GM23248 (cell line): Measurements from ENCODE around the gene HPD. TPM values are rescaled to one million over a fixed set of nuclear protein-coding genes. Genes with fewer than 3 reads are reported as not detected.
"Not testable (repeated sequence)": the region's sequence is repeated elsewhere in the genome, so short reads cannot be mapped to it uniquely, and the experiment has no call there.

Experiments
- DNase-seq: peaks from one replicate; pipeline ENCODE4 v3.0.0-alpha.2; 2015
- H2AFZ ChIP-seq: fragments of 200-600 bp; sonication (generic); 2 replicates; pipeline ENCODE4 v1.6.1; 2016; ENCODE audit warnings: antibody characterized with exemption
- H3F3A ChIP-seq: fragments of 200-600 bp; sonication (generic); 2 replicates; pipeline ENCODE4 v1.6.1; 2016; ENCODE audit warnings: mild to moderate bottlenecking, antibody characterized with exemption, mixed run types; ENCODE audit not compliant: insufficient read depth
- H3K27ac ChIP-seq: fragments of 200-600 bp; sonication (generic); 2 replicates; pipeline ENCODE4 v1.5.1; 2016; ENCODE audit warnings: mild to moderate bottlenecking
- H3K27me3 ChIP-seq: fragments of 200-600 bp; sonication (generic); replicated peaks from 2 replicates; pipeline ENCODE4 v1.6.1; 2016; ENCODE audit warnings: mild to moderate bottlenecking; ENCODE audit not compliant: insufficient read depth
- H3K36me3 ChIP-seq: fragments of 200-600 bp; sonication (generic); 2 replicates; pipeline ENCODE4 v1.6.1; 2016; ENCODE audit warnings: low read depth, mild to moderate bottlenecking
- H3K4me1 ChIP-seq: fragments of 200-600 bp; sonication (generic); 2 replicates; pipeline ENCODE4 v1.6.1; 2016; ENCODE audit warnings: mild to moderate bottlenecking; ENCODE audit not compliant: insufficient read depth
- H3K4me2 ChIP-seq: fragments of 200-600 bp; sonication (generic); one replicate; pipeline ENCODE4 v1.6.1; 2016; ENCODE audit warnings: mild to moderate bottlenecking; ENCODE audit not compliant: unreplicated experiment
- H3K4me3 ChIP-seq: fragments of 200-600 bp; sonication (generic); 2 replicates; pipeline ENCODE4 v1.5.1; 2016; ENCODE audit warnings: mild to moderate bottlenecking
- H3K79me2 ChIP-seq: fragments of 200-600 bp; sonication (generic); 2 replicates; pipeline ENCODE4 v1.6.1; 2016; ENCODE audit warnings: mild to moderate bottlenecking; ENCODE audit not compliant: insufficient read depth
- H3K9ac ChIP-seq: fragments of 200-600 bp; sonication (generic); 2 replicates; pipeline ENCODE4 v1.6.1; 2016; ENCODE audit warnings: mild to moderate bottlenecking
- H3K9me2 ChIP-seq: fragments of 200-600 bp; sonication (generic); 2 replicates; pipeline ENCODE4 v1.6.1; 2016; ENCODE audit warnings: mixed run types, mild to moderate bottlenecking, moderate library complexity; ENCODE audit not compliant: insufficient read depth
- H3K9me3 ChIP-seq: fragments of 200-600 bp; sonication (generic); one replicate; pipeline ENCODE4 v1.6.1; 2017; ENCODE audit warnings: low read depth
- H4K20me1 ChIP-seq: fragments of 200-600 bp; sonication (generic); 2 replicates; pipeline ENCODE4 v1.6.0; 2016; ENCODE audit not compliant: insufficient read depth
- EZH2 ChIP-seq: fragments of 200-600 bp; sonication (generic); IDR thresholded peaks from 2 replicates; pipeline ENCODE4 v1.6.1; 2018; ENCODE audit warnings: antibody characterized with exemption, mild to moderate bottlenecking; ENCODE audit not compliant: insufficient read depth, poor library complexity, severe bottlenecking
- EZH2phosphoT487 ChIP-seq: fragments of 200-600 bp; sonication (generic); IDR thresholded peaks from 2 replicates; pipeline ENCODE4 v1.6.1; 2018; ENCODE audit warnings: antibody characterized with exemption, moderate library complexity, mild to moderate bottlenecking, low read depth; ENCODE audit not compliant: insufficient read depth
- WGBS, 2 experiments: methylation state at CpG; one replicate each; pipeline ENCODE4 v1.1.6; 2015 to 2017; ENCODE audit warnings: low lambda C conversion rate in 2 of 2, low coverage in 1 of 2; ENCODE audit errors: missing lambda C conversion rate in 2 of 2; 5-methylcytosine and 5-hydroxymethylcytosine counted together
- in situ Hi-C: fragments of 300-500 bp; cut with MboI; formaldehyde crosslinking; loops from 2 replicates; pipeline ENCODE4 v1.15.0; 2020
- polyA plus RNA-seq: library from polyadenylated mRNA; unstranded; fragments of >200 nt; fragmentation: Nextera tagmentation; extraction: Ambion mirVana; gene quantifications from 2 replicates; pipeline ENCODE4 v1.2.1, GENCODE V29; 2016
- total RNA-seq: library from RNA; depleted of rRNA; stranded (reverse); fragments of >200 nt; shearing (Covaris generic); gene quantifications from 2 replicates; pipeline ENCODE4 v1.2.3, GENCODE V29; 2014

HPD gene
- total and polyA plus RNA-seq, 2 experiments from 2014 or later = not detected

DNA sequence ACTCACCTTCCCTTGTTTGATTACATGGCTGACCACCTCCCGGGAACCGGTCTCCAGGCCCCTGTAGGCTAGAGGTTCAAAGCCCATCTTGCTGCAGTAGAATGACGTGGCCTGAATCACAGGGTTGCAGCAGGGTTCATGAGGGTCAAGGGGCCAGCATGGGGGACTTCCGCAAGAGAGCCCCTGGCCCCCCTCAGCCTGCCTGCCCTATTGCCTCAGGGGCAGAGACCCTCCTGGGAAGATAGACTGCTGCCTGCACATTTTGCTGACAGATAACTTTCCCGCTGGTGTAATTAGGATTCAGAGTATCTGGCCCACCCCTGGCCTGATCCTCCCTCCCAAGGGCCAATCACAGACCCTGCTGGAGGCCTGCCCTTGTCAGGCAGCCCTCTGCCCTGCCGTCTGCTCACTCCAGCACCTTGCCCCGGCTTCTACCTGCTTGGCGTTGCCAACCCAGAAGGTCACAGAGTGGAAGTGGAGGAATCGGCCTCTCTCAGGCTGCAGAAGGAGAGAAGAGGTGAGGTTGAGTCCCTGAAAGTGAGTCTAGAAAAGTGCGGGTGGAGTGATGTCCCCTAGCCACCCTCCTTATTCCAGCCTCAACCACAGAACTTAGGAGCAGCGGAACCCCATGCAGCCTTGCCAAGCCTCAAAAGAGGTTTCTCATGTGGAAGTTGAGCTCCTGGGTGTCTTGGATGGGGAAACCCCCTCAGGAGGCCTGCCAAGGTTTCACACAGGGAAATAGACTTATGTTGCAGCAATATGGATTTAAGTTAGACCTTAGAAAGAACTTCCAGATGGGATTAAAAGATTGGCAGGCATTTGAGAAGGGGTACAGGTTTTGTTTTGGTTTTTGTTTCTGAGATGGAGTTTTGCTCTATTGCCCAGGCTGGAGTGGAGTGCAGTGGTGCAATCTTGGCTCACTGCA is 1.1 kb downstream of the HPD start:
- no peak overlapping the region for H3K9ac ChIP-seq
- H3K27me3 ChIP-seq = no peaks in the 10 kb centered on the region
- H3K4me2 ChIP-seq = no peak overlapping the region
- H2AFZ ChIP-seq = no peak overlapping the region
- in situ Hi-C loops = no loop called here
- no peak for TF ChIP-seq EZH2phosphoT487
- no peak for TF ChIP-seq EZH2
- no peak for DNase-seq
- H3K4me3 ChIP-seq = no peak overlapping the region
- no peak overlapping the region for H3K27ac ChIP-seq
- no peaks in the 10 kb centered on the region for H3K9me2 ChIP-seq
- H3K36me3 ChIP-seq = no peaks in the 10 kb centered on the region
- H3K9me3 ChIP-seq = no peaks in the 10 kb centered on the region
- H3F3A ChIP-seq = peaks cover 8% of the 10 kb centered on the region; the same call in 1 of the 2 replicates
- no peaks in the 10 kb centered on the region for H3K79me2 ChIP-seq
- peaks cover 22% of the 10 kb centered on the region for H3K4me1 ChIP-seq
- no peaks in the 10 kb centered on the region for H4K20me1 ChIP-seq
- WGBS, 2 experiments = 74 to 78% methylated on average over 11 of the region's 11 CpGs

DNA sequence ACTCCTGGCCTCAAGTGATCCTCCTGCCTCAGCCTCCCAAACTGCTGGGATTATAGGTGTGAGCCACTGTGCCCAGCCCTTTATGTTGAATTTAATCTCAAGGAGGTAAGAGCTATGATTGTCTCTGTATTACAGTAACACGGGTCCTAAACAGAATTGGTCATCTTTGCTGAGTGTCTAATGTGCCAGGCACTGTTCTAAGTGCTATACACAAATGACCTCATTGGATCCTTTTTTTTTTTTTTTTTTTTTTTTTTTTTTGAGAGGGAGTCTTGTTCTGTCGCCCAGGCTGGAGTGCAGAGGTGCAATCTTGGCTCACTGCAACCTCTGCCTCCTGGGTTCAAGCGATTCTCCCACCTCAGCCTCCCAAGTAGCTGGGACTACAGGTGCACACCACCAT is 6.3 kb downstream of the HPD start:
- H3F3A ChIP-seq, H3K36me3 ChIP-seq, H3K9me2 ChIP-seq, H3K4me1 ChIP-seq, in situ Hi-C loops, H3K4me2 ChIP-seq, H3K27me3 ChIP-seq, H4K20me1 ChIP-seq, H3K9ac ChIP-seq, H3K79me2 ChIP-seq, H3K4me3 ChIP-seq, H3K9me3 ChIP-seq, H2AFZ ChIP-seq, H3K27ac ChIP-seq, DNase-seq: not testable (repeated sequence)
- 82 to 95% methylated on average over 2 to 3 of the region's 3 CpGs for WGBS, 2 experiments

DNA sequence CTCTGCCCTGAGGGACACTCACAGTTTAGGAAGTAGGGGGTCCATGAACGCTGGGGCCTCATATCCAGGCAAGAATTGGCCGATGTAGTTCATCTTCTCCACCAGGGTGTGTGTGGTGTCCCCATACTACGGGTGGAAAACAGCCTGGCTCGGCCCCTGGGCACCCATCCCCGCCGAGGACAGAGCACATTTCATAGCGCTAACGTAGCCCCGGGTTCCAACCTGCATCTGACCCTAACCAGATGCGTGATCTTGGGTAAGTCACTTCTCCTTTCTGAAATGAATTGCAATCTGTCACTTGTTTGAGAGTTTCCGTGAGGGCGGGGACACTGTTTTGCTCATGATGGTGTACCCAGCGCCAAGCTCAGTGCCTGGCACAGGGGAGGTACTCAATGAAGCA is 9.0 kb downstream of the HPD start:
- 88 to 92% methylated on average over 13 of the region's 13 CpGs for WGBS, 2 experiments
- Histone ChIP-seq H3K4me3 (no peak overlapping the region), H3K27me3 (no peaks in the 10 kb centered on the region), H3F3A (no peaks in the 10 kb centered on the region), H3K9ac (no peak overlapping the region), H3K9me2 (no peaks in the 10 kb centered on the region), H3K27ac (no peak overlapping the region), H3K9me3 (no peaks in the 10 kb centered on the region), H3K36me3 (no peaks in the 10 kb centered on the region), H3K4me2 (no peak overlapping the region), H3K79me2 (no peaks in the 10 kb centered on the region), H2AFZ (no peak overlapping the region), H4K20me1 (no peaks in the 10 kb centered on the region), H3K4me1 (no peaks in the 10 kb centered on the region)
- DNase-seq = no peak
- TF ChIP-seq EZH2phosphoT487 (no peak), EZH2 (no peak)
- in situ Hi-C loops = no loop called here

DNA sequence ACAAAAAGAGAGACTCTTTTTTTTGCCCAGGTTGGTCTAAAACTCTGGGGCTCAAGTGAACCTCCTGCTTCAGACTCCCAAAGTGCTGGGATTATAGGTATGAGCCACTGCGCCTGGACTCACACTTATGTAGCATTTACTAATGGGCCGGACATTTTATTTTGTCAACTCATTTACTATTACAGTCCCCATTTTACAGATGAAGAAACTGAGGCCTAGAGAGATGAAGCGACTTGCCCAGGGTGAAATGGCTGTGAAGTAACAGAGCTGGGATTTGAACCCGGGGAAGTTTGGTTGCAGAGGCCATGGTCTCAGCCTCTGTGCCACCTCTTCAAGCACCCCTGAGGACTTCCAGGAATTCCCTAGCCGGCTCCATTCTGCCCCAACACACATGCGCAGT is 9.4 kb downstream of the HPD start:
- no peaks in the 10 kb centered on the region for H3K9me3 ChIP-seq
- no peak overlapping the region for H2AFZ ChIP-seq
- no peak overlapping the region for H3K27ac ChIP-seq
- WGBS, 2 experiments = 87 to 89% methylated on average over 6 of the region's 6 CpGs
- H4K20me1 ChIP-seq = no peaks in the 10 kb centered on the region
- no peak for DNase-seq
- H3K4me3 ChIP-seq = no peak overlapping the region
- H3K27me3 ChIP-seq = no peaks in the 10 kb centered on the region
- H3K36me3 ChIP-seq = no peaks in the 10 kb centered on the region
- H3K79me2 ChIP-seq = no peaks in the 10 kb centered on the region
- H3K4me2 ChIP-seq = no peak overlapping the region
- H3K9ac ChIP-seq = no peak overlapping the region
- H3F3A ChIP-seq = no peaks in the 10 kb centered on the region
- in situ Hi-C loops = no loop called here
- TF ChIP-seq EZH2 = no peak
- TF ChIP-seq EZH2phosphoT487 = no peak
- H3K4me1 ChIP-seq = no peaks in the 10 kb centered on the region
- H3K9me2 ChIP-seq = no peaks in the 10 kb centered on the region
